Mucosa of gallbladder (tissue), 1 donor: ENCODE results near the gene CHRNG. TPM values are rescaled to one million over a fixed set of nuclear protein-coding genes. Genes with fewer than 3 reads are reported as not detected.

Source experiments
- DNase-seq: peaks from one replicate; pipeline ENCODE4 v3.0.0-alpha.2; 2020; ENCODE audit warnings: low spot score
- total RNA-seq: library from RNA; stranded (reverse); gene quantifications from one replicate; pipeline ENCODE4 v1.2.1, GENCODE V29; 2021
- donor health status: DM: no; HTN: no; CAD: no.

The CHRNG gene, protein sequence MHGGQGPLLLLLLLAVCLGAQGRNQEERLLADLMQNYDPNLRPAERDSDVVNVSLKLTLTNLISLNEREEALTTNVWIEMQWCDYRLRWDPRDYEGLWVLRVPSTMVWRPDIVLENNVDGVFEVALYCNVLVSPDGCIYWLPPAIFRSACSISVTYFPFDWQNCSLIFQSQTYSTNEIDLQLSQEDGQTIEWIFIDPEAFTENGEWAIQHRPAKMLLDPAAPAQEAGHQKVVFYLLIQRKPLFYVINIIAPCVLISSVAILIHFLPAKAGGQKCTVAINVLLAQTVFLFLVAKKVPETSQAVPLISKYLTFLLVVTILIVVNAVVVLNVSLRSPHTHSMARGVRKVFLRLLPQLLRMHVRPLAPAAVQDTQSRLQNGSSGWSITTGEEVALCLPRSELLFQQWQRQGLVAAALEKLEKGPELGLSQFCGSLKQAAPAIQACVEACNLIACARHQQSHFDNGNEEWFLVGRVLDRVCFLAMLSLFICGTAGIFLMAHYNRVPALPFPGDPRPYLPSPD
- total RNA-seq = not detected

DNA sequence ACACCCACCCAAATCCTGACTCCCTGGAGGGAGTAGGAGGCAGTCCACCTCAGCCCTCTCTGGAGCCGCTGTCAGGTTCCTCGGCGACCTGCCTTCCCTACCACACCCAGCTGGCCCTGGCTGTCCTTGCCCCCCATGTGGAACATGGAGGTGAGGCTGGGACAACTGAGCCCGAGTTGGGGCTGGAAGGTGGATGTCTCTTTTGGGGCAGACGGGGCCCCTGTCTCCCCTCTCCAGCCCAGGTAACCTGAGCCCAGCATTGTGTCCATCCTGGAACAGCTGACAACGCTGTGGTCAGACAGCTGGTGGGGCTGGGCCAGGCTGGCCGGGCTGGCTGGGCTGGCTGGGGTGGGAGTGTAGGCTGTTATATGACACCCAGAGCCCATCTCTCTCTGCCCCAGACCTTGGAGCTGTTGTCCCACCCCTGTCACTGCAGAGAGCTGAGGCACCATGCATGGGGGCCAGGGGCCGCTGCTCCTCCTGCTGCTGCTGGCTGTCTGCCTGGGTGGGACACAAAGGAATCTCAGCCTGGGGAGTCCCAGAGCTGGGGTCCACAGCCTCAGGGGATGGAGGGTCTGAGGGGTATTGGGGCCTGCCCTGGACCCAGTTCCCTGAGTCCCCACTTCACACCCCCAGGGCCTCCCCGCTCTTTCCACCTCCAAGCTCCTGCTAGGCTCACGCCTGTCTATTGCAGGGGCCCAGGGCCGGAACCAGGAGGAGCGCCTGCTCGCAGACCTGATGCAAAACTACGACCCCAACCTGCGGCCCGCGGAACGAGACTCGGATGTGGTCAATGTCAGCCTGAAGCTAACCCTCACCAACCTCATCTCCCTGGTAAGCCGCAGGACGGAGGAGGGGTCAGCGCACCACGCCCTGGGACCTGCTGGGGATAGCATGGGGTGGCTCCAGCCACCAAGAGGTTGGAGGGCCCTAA is at the start of gene CHRNG:
CHRNG (plus strand) TSS at position 395 of the 934 bp plus-strand sequence; CDS start at position 451, 56 bp downstream.
- DNase-seq = no peak

DNA sequence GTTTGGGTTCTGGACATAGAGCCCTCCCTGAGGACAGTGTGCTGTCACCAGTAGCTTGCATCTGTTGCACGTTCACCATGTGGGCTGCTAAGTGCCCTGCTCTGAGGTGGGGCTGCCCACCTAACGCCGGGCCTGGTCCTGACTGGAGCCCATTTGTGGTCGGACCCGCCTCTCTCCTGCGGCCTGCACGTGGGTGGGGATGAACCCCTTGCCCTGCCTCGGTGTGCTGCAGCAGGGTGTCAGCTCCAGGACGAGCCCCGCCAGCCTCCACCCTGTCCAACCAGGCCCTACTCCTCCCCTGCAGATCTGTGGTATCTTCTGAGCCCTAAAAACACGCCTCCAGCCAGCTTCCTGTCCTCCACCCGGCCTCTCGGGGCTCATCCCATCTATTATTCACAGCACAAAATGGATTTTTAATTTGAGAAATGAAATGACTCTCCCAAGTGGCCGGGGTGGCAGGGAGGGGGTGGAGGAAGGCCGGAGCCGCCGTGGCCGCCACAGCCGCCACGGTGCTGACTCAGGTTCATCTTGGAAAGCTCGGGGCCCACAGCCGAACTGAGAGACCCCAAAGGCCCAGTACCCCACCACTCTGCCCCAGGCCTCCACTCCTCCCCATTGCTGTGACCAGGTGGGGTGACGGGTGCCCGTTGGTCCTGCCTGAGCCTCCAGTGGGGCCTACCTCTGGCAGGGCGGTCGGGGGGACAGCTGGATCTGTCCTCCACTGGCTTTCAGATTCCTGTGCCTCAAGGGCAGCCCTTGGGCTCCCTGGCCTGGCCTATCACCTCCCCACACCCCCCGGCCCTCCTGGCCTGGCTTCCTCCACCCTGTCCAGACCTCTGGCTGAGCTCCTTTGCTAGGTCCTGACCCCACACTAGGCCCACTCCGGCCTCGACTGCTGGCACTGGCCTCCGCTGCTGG is 49.0 kb upstream of the CHRNG start:
- no peak for DNase-seq

DNA sequence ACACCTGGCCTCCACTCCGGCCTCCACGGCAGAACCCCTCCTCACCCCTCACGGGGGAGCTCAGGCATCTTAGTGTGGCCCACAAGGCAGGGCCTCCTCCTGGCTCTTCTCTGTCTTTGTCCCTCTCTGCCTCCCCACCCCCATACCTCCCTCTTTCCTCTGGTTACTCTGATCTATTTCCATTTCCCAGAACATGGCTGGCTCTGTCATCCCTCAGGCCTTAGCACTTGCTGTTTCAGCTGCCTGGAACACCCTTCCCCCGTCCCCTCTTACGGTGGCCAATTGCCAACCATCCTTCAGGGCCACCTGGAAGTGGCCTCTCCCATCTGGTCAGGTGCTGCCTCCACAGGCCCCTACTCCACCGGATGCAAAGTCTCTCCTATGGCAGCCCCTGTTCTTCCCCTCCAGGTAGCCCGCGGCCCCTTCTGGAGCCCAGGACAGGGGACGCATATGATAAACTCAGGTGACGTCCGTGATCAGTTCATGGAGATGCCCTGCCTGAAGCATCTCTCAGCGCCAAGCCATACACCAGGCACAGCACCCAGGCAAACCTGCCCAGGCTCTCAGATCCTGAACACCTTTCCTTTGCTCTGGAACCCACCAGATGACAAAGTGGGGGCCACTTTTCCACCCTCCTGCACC is 48.2 kb upstream of the CHRNG start:
- no peak for DNase-seq

DNA sequence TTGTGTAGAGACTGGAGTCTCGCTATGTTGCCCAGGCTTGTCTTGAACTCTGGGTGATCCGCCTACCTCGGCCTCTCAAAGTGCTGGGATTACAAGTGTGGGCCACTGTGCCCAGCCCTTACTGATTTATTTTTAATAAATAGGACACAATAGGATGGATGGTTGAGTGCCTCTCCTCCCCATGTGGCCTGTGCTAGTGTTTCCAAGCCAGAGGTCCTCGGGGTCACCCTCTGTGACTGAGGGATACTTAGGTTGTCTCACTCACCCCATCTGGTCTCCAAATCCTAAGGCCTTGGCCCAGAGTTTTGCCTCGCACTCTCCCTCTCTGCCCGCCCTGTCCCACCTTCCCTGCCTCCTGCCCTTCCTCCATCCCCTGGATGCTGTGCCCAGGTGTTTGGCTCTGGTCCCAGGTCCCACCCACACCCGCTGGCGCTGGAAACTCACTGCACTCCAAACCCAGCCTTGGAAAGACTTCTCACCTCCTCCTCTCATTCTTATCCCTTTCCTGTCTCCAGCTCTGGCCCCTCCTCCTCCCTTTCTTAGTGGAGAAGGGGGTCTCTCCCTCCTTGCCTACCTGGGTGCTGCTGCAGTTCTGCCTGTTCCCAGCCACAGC is 47.1 kb upstream of the CHRNG start:
- no peak for DNase-seq

DNA sequence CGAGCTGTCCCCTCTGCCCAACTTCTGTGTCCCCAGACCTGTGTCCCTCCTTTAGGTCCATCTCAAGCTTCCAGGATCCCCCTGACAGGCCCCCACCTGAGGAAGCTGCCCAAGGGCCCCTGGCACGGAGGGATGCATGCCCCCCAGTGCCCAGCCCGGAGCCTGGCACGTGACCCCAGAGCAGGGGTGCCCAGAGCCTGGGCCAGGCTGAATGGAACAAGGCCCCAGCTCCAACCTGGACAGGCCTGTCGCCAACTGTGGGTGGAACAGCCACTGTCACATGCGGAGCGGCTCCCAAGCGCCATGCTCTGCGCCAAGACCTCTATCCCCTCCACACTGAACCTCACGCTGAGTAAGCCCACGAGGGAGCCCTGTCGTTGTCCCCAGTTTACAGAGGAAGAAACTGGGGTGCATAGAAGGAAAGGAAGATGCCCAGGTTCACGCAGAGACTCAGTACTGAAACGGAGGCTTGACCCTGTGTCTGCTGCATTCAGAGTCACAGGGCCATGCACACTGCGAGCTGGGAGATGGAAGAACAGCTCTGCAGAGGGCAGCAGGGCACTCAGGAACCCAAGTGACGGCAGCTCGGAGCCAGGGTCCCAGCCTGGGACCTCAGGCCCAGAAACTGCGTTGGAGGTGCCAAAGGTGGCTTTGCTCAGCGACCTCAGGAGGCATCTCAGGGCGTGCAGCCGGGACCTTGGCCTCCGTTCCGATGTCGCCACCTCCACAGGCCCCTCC is 46.4 kb upstream of the CHRNG start:
- DNase-seq = no peak

DNA sequence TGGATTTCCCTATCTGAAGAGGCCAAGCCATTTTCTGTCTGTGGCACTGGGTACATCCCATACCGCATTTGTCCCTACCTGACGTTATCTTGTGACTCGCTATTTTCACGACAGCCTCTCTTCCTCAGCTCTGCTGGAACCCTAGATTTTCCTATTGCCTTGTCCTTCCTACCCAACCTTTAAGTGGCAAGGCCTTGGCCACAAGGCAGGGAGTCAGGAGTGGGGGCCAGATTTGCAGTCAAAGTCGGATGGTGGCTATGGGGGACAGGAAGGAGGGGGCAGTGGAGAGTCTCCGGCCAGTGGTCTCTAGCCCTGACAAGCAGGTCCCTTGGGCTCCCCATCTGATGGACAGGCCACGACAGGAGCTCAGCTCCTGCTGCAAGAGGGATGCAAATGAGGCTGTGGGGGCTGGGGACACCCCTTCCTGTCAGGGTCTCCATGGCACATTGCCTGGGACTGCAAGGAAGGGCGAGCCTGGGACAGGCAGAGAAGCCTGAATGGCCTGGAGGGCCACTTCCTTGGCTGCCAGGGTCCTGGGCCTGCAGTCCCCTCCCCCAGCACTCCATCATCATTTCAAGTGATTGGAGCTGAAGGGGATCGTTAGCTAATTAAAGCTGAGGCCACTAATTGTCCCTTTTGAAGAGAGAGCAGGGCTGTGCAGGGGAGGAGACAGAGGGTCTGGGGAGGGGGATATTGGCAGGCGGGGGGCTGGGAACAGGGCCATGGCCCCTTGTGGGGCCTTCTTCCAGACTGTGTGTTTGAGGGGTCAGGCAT is 45.6 kb upstream of the CHRNG start:
- DNase-seq = no peak

DNA sequence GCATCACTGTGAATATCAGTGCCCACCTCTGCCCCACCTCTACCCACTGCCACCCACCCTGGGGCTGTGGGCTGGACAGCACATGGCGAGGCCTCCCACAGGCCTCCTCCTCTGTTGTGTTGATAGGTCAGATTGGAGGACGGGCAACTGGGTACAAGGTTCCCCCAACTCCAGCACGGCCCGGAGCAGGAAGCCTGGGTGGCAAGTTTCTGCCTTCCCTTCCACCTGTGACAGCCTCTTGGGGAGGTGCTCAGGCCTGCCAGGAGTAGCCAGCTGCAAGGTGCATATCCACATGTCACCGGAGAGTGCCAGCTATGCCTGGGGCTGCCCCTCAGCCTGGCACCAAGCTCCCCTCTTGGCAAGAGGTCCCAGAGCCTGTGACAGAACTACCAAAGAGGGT is 45.0 kb upstream of the CHRNG start:
- DNase-seq = no peak

DNA sequence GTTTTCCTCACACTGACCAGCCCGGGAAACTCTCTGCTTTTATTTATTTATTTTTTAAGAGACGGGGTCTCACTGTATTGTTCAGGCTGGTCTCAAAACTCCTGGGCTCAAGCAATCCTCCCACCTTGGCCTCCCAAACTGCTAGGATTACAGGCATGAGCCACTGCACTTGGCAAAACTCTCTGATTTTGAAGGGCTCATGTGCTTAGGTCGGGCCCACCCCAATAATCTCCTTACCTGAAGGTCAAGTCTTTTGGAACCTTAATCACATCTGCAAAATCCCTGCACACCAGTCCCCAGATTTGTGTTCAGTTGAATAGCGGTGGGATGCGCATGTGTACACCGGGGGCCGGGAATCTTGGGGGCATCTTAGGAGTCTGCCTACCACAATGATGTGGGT is 44.2 kb upstream of the CHRNG start:
- DNase-seq = no peak

DNA sequence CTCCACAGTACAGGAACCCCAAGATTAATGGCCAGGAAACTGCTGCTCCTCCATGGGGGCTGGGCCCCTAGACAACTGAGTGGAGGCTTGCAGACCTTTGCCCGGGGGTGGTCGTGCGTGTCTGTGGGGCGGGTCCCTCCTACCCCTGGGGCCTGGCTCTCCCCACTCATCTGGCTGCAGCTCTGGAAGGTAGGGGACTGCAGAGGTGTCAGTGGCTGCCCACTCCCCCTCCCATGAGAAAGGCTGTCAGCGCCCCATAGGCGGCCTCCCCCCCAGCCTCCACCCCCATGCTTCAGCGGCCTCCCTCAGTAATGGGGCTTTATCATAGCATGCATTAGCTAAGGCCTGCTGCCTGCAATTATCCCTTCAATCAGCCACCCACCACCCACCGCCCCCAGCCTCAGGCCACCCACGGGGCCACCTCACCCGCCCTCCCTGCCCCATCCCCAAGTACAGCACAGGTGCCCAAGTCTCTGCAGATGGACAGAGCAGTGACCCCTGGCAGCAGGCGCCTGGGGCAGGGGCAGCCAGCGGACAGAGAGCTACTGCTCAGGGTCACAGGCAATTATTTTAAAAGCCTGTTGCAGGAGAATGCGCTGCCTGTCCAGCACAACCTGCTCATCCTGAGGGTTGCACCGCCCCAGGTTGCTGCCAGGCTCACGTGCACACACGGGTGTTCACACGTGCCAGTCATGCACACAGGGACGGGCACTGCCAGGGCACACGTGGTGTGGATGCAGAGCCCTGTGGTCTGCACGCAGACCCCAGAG is 42.8 kb upstream of the CHRNG start:
- no peak for DNase-seq

DNA sequence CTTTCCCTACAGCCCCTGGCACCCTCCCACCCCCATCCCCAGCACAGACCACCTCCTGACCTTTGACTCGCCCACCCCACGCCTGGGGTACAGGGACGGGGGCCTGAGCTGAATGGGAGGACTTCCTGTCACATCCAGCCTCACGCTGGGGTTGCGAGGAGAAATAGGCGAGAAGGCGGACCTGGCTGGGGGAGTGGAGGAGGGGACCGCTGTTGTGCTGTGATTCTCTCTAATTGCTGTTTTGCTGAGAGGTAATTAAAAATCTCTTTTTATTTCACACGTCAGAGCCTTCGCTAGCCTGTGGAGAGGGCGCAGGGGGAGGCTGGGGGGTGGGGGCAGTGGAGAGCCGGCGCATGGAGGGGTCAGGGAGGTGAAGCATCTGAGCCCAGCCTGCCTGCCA is 42.1 kb upstream of the CHRNG start:
- no peak for DNase-seq

DNA sequence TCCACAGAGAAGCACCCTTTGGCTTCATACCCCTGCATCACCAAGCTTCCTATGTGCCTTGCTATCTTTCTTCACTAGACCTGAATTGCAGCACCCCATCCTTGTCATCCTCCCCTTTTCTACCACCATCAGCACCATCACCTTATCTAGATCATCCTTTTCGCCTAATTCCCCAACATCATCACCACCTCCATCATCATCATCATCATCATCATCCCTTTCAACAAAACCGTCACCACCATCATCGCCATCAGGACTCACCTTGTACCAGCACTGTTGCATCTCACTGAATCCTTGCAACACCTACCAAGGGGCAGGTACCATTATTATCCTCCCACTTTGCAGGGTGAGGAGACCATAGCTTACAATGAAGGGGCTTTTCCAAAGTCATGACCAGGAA is 41.0 kb upstream of the CHRNG start:
- DNase-seq = no peak

DNA sequence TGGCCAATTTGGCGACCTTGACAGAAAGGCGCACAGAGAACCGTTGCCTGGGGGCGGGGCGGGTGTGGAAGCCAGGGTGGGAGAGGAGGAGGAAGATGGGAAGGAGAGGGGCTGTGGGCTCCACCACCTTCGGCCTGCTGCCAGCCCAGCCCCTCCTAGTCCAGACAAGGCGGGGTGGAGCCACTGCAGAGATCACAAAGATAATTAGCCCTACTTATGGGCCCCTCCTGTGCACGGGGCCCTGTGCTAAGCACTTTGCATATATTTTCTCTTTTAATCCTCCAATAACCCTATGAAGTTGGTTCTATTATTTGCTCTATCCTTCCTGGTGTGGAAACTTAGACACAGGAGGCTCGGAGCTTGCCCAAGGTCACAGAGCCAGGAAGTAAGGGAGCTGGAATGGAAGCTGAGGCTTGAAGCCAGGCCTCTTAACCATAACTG is 38.1 kb upstream of the CHRNG start:
- no peak for DNase-seq

DNA sequence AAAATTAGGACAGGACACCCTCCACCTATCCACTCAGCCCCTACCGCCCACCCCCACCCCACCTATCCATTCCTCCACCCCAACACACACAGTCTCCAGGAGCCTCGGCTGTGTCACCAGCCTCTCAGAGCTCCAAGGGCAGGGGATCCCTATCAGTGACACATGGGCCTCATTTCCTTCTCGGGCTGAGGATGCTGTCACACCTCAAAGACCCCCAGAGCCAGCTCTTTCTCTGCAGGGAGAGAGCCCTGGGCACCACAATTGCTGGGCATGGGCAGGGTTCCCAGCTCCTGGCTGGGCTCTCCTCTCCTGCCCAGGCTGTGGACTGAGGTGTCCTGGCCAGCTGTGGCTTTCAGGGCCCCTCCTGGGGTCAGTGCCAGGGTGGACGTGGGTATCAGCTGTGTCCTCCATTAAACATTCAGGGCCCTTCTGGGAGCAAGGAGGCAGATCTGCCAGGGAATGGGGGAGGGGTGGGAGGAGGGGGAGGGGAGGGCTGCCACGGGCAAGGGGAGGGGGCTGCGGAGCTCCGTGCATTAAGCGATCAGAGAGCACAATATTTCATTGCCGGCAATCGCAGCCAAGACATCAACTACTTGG is 37.6 kb upstream of the CHRNG start:
- no peak for DNase-seq

DNA sequence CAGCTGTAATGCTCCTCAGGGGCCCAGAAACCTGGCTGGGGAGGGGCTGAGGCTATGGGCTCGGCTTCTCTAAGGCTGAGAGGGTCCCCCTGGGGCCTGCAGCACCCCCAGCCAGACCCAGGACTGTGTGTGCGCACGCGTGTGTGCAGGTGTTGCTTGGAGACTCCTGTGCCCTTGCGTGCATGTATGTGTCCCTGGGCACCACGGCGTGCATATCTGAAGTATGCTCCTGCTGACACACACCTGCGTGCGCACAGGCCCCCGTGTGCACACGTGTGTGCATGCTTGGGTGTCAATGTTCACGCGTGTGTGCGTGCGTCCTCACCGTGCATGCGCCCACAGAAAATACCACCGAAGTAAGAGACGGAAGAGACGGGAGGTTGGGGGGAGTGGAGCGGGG is 37.0 kb upstream of the CHRNG start:
- DNase-seq = no peak

DNA sequence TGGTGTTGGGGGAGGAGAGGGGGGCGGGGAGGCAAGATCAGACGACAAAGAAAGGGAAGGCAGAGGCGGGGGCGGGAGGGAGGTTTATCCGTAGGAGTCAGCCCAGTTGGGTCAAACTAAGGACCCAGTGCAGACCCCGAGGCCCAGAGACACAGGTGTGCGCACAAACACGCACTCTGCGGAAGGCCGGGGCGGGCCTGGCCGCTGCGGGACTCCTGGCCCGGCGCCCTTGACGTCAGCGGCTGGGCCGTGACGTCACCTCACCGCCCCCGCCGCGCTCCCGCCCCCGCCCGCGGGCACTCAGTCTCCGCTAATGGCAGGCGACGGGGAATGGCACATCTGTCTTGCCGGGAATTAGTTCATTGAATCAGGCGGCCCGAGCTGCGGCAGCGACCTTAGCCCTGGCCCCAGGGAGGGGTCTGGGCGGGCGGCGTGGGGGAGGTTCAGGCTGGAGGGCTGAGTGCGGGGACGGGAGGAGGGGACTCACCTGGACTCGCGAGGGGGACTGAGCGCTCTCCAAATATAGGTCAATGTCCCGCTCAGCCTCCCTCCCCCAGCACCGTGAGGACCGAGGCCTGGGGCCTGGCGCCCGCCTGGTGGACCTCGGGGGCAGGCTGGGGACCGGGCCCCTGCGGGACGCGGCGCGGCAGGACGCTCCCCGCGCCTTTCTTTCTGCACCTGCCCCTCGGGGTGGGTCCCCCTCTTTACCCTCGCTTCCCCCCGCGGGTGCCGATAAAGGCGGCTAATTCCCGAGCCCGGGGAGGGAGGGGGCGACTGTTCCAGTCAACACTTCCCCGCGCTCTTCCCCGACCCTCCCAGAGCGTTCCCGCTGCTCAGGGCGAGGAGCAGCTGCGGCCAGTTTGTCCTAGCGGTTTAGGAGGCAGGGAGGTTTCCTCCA is 36.3 kb upstream of the CHRNG start:
- DNase-seq = peak; percentile 24

DNA sequence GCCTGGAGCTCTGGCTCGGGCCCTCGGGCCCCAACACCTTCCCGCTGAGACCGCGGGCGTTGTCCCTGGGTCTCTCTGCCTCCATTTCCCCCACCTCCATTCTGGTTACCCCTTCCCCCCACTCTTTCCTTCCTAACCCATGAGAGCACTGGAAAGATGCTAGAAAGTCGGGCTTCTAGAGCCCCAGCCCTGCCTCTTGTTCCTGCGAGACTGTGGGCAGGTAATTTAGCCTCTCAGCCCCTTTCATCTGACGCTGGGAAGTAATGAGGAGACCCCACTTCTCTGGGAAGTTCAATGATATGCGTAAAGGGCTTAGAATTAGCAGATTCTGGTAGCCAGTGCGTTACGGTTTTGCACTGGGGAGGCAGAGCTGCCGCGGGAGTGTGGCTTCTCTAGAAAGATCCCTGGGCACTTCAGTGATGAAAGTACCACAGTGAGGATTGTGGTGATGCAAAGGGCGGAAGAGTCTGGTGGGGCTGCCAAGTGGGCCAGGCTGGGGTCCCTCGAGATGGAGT is 35.6 kb upstream of the CHRNG start:
- DNase-seq = no peak

DNA sequence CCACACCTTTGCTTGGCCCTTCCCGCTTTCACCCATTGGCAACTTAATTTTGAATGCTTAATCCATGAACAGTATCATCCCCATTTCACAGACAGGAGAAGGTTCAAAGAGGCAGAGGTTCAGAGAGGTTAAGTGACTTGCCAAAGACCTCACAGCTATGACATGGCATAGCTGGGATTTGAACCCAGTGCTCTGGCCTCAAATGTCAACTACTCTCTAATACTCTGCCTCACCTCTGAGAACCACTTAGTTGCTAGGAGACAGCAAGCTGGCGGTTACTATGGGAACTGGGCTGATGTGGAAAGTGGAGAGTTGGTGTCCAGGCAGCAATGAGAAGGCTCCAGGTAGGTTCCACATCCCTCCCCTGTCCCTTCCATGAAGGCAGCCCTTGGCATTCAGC is 35.1 kb upstream of the CHRNG start:
- no peak for DNase-seq
